Stimulated activated CD8-positive, alpha-beta memory T cell treated with anti-CD3 and anti-CD28 coated beads, Interleukin-2, amount 100 ng/mL, for 1 hour (primary cell): ENCODE results near the gene SF3B2.
"Not testable (repeated sequence)": the region's sequence is repeated elsewhere in the genome, so short reads cannot be mapped to it uniquely, and the experiment has no call there.

Source experiments
- DNase-seq, 2 donors: peaks; one replicate each; pipeline ENCODE4 v3.0.0-alpha.2; 2020; ENCODE audit warnings: low read depth in 2 of 2

SF3B2 gene

GRCh38 chr11:66075273-66075672, 23.1 kb downstream of the SF3B2 start:
- DNase-seq, result no peak

DNA sequence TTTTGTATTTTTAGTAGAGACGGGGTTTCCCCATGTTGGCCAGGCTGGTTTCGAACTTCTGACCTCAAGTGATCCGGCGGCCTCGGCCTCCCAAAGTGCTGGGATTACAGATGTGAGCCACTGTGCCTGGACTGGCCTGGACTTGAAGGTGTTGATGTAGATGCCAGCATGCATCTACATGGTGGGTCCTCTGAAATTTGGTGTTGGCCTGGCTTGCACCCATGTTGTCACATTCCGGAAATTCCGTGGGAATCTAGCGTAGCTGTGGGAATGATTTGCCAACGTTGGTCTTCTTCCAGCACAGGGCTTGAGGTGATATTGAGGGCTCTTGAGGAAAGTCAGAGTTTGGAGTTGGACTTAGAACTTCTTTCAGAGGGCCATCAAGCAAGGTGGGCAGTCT, 24.4 kb downstream of the SF3B2 start:
- no peak for DNase-seq

DNA sequence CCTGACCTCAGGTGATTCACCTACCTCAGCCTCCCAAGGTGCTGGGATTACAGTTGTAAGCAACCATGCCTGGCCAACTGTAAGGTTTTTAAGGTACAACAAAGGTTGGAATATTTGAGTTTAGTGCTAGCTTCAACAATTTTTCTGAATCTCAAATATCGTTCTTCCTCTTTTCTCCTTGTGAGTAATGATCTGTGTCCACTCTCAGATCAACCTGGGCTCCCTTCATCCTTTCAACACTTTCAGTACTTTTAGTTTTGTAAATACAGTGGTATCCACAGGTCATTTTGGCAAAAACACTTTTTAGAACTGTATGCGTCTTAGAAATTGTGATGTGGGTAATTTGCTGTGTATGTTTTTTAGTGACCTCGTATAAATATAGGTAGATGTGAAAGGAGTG, 25.8 kb downstream of the SF3B2 start:
- no peak for DNase-seq

DNA sequence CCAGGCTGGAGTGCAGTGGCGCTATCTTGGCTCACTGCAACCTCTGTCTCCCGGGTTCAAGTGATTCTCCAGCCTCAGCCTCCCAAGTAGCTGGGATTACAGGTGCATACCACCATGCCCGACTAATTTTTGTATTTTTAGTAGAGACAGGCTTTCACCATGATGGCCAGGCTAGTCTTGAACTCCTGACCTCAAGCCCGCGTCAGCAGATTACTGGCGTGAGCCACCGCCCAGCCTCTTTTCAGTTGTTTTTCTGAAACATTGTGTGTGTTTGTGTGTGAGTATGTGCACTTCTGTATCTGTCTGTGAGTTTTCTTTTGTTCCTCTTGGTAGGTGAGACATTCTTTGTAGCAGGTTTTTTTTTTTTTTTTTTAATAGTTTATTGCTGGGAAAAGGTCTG, 26.8 kb downstream of the SF3B2 start:
- not testable (repeated sequence) for DNase-seq

GRCh38 chr11:66080055-66080817, 28.1 kb downstream of the SF3B2 start:
- peak; percentile 54 for DNase-seq

- DNase-seq, result peak in 1 of 2 donors; percentile 54
These were observed 29.3 kb downstream of the SF3B2 start for GRCh38 chr11:66081505-66081904.

DNA sequence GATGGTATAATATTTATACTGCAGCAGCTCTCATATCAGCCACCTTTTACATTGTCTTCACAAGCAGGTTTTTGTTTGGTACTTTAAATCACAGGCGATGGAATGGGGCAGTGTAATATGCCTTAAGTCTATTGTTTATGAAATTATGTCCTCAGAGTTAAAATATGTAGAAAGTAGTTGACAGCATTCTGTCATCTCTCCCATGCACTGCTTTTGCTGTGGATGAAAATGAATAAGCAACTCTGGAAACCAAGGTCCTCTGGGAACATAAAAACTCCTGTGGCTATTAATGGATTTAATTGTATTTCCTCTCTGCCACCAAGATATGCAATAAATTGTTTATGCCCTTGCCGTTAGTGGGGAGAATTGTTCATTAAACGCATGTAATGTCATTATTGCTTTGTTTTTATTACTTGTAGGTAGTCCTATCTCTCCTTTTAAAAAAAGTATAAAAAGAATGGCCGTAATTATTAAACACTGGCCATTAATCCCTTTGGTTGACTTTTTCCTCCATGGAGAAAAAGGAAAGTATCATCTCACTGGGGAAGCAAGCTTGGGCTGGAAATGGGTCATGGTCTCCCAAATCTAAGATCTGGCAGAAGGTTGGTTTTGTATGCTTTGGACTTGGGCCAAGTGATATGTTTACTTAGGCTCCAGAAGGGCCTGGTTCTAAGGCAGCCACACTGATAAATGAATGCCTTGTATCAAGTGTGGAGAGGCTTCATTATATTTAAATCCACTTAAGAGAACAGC, 31.0 kb downstream of the SF3B2 start:
- no peak for DNase-seq

DNA sequence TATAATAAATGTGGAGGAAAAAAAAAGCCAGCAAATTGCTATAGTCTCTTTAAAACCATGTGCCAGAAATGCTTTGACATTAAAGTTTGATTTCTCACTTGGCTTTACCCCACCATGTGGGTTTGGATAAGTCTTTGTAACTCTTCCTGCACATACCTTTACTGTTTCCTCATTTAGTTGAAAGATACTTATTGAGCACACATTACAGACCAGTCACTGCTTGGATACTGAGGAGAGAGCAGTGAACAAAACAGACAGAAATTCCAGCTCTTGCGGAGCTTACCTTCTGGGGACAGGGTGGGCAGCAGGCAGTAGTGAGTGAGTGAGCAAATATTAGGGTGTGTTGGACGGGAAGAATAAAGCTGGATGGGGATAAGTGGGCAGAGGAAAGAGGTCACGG, 31.6 kb downstream of the SF3B2 start:
- DNase-seq, result no peak

GRCh38 chr11:66084821-66085475, 32.8 kb downstream of the SF3B2 start:
- no peak for DNase-seq

- no peak for DNase-seq
These were observed 35.2 kb downstream of the SF3B2 start for GRCh38 chr11:66087148-66087908.

DNA sequence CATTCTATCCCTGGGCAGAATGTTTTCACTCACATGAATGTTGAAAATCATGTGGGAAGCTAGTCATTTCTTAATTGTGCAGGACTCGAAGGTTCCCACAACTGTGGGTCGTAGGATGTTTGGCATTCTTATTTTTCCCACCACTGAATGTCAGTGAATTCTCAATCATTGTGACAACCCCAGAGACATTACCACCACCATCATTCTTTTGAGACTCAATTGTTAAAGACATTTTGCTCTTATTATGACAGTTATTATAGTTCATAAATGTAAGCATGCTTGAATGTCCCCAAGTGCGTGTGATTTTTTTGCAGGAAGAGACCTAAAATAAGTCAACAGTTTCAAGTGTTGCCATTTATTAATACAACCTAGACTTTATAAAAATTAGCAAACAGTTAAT, 36.9 kb downstream of the SF3B2 start:
- no peak for DNase-seq

- DNase-seq, result no peak
These were observed 38.1 kb downstream of the SF3B2 start for GRCh38 chr11:66090288-66090687.

DNA sequence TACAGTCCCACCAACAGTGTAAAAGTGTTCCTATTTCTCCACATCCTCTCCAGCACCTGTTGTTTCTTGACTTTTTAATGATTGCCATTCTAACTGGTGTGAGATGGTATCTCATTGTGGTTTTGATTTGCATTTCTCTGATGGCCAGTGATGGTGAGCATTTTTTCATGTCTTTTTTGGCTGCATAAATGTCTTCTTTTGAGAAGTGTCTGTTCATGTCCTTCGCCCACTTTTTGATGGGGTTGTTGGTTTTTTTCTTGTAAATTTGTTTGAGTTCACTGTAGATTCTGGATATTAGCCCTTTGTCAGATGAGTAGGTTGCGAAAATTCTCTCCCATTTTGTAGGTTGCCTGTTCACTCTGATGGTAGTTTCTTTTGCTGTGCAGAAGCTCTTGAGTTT, 40.0 kb downstream of the SF3B2 start:
- not testable (repeated sequence) for DNase-seq

DNA sequence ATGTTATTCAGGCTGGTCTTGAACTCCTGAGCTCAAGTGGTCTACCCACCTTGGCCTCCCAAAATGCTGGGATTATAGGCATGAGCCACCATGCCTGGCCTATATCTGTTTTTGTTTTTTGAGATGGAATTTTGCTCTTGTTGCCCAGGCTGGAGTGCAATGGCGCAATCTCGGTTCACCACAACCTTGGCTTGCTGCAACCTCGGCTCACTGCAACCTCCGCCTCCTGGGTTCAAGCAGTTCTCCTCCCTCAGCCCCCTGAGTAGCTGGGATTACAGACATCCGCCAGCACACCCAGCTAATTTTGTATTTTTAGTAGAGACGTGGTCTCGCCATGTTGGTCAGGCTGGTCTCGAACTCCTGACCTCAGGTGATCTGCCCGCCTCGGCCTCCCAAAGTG, 47.6 kb downstream of the SF3B2 start:
- DNase-seq, result not testable (repeated sequence)

DNA sequence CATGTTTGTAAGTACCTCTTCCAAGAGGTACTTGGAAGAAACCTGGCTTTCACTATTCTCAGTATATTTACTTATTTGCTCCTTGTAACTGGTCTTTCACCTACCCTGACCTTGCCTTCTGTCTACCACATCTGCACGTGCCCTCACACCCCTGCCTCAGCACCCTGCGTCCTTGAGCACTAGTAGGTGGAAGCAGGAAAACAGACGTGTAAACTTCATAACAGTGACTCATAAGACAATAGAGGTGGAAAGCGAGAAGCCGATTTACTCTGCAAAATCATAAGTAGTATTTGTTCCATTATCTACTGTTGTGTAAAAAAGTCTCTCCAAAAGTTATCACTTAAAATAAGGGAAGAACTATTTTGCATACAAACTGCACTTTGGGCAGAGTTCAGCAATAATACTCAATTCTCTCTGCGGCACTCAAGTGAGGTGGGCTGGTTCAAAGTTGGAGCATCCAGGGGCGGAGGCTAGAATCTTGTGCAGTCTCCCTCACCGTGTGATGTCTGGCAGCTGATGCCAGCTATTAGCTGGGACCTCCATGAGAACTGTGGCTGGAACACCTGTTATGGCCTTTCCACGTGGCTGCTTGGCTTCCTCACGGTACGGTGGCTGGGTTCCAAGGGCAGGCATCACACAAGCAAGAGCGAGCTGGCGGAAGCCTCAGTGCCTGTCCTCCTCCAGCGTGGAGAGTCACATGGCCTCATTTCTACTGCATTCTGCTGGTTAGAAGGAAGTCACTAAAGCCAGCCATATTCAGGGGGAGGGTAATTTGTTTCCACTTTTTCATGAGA, 48.3 kb downstream of the SF3B2 start:
- DNase-seq, result peak in 1 of 2 donors; percentile 35

DNA sequence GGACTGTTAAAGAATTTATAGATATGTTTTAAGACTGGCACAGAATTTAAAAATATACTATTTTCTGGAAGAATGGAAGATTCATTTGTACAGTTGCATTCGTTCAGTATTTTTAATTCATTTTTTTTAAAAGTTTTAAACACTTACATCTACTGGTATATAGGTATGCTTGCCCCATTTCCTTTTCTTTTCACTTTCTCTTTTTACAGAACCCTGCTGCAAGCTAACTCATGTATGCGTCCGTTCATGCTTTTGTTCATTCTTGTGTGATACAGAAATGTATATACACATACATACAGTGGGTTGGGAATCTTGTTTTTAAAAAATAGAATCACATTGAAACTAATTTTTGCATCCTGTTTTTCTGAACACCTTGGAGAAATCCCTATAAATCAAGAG, 48.9 kb downstream of the SF3B2 start:
- DNase-seq, result no peak

GRCh38 chr11:66104057-66104638, 52.0 kb downstream of the SF3B2 start:
- DNase-seq, result no peak

DNA sequence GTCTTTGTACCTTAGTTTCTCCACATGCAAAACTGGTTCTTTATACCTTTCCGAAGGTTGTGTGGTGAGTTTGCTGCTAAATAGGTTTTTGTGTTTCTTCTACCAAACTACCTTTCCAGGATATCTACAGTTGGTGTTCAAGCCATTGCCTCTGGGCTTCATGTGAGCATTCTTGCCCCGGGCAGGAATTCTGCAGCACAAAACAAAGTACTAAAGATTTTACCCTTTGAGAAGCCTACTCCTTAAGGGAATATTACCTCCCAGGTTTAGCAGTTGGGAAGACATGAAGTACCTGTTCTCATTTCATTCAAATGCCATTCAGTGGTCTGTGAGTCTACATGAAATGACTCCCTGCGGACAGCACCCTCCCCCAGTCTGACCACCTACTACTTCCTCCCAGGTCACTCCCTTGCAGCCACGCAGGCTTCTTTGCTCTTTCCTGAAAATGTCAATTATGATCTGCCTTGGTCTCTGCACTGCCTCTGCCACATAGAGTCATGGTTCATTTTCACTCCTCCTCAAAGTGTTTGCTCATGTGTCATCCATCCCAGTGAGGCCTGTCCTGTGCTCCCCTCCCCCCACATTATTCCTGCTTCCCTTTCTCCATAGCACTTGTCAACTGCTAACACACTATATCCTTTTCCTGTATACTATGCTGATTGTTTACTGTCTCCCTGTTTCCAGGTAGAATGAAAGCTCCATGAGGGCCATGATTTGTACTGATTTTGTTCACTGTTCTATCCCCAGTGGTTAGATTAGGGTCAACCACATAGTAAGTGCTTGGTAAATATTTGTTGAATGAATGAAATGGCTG, 54.8 kb downstream of the SF3B2 start:
- DNase-seq, result no peak

GRCh38 chr11:66107600-66108510, 55.7 kb downstream of the SF3B2 start:
- DNase-seq, result no peak
